ENCODE data around the gene NPTX2. TPM values are rescaled to one million over a fixed set of nuclear protein-coding genes. Genes with fewer than 3 reads are reported as not detected.

The NPTX2 gene
- total RNA-seq, 1 experiment from 2014 or later, result not detected

DNA sequence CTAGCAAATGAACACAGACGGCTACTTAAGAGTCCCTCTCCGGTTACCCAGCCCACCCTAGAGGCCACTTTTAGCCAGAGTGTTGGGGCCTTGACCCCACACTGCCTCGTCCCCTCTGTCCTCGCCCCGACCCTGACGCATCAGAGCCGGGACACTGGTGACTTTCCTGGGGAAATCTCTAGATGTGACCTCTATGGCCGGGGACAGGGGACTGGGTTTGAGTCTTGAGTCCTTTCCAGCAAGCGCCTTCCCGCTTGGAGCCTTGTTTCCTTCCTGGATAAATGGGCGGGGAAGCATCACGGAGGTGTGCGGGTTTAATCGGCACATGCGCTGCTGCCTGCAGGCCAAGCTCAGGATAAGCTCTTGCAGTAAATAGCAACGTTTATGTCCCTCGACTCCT is 40.7 kb downstream of the NPTX2 start:
- DNase-seq (ENCODE audit: low read depth, low spot score) (no peak), ATAC-seq (no peak)
- POLR2A ChIA-PET, result no interaction called here
- Histone ChIP-seq H3K4me2 (ENCODE audit: low read length) (no peak overlapping the region), H3K79me2 (ENCODE audit: insufficient read depth, low read length) (no peaks in the 10 kb centered on the region), H3K27me3 (ENCODE audit: insufficient read depth, low read length) (no peaks in the 10 kb centered on the region), H3K9ac (ENCODE audit: low read length) (no peak overlapping the region), H3K27ac (ENCODE audit: low read depth, low read length) (no peak overlapping the region), H3K4me1 (ENCODE audit: control insufficient read depth in 1 of 2, insufficient read depth in 2 of 2, low read length in 2 of 2) (no peaks in the 10 kb centered on the region), H2AFZ (ENCODE audit: low read depth, low read length, poor library complexity, severe bottlenecking) (no peak overlapping the region), H3K36me3 (ENCODE audit: control insufficient read depth in 1 of 2, insufficient read depth in 2 of 2, low read length in 2 of 2) (no peaks in the 10 kb centered on the region), H4K20me1 (ENCODE audit: insufficient read depth) (no peaks in the 10 kb centered on the region), H3K9me3 (ENCODE audit: control insufficient read depth in 1 of 2, insufficient read depth in 1 of 2, low read depth in 1 of 2, low read length in 2 of 2) (no peaks in the 10 kb centered on the region), H3K9me2 (ENCODE audit: insufficient read depth) (no peaks in the 10 kb centered on the region), H3K4me3 (replicated peaks in 1 of 2; ENCODE audit: low read depth in 1 of 2, low read length in 2 of 2) (no peak overlapping the region)
- RAD21 ChIA-PET (ENCODE audit: low non-redundant PET in 1 of 2, low total read pairs in 2 of 2, uncharacterized antibody in 2 of 2, unreplicated experiment in 2 of 2), result no interaction called here
- TF ChIP-seq SP1 (IDR thresholded peaks at IDR 0.05; ENCODE audit: low read depth), result no peak
- TF ChIP-seq YY1 (IDR thresholded peaks at IDR 0.05; ENCODE audit: extremely low read depth, insufficient replicate concordance, low read depth, low read length), result no peak
- no peak for TF ChIP-seq CEBPB (IDR thresholded peaks at IDR 0.05; ENCODE audit: low read depth)
- CTCF ChIA-PET, result no interaction called here
- BruUV-seq (replicated peaks), result no TSS peak
- intact Hi-C loops (cut with micrococcal nuclease), result no loop called here

DNA sequence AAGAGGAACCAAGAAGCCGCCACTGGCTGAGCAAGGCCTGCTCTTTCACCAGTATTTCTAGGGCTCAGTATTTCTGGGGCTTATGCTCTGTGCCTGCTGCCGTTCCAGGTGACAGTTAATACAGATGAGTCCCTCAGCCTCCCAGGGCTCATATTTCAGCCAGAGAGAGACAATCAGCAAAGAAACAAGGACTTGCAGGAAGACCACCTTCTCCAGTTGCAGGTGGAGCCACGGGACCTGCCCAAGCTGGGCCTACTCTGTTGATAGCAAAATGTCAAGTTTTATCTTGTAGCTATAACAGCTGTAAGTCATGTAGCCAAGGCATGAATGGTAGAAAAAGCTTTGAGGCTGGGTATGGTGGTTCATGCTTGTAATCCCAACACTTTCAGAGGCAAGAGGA is 42.7 kb downstream of the NPTX2 start:
- Histone ChIP-seq H2AFZ (ENCODE audit: low read depth, low read length, poor library complexity, severe bottlenecking) (no peak overlapping the region), H3K27me3 (ENCODE audit: insufficient read depth, low read length) (no peaks in the 10 kb centered on the region), H3K79me2 (ENCODE audit: insufficient read depth, low read length) (no peaks in the 10 kb centered on the region), H3K9me3 (ENCODE audit: control insufficient read depth in 1 of 2, insufficient read depth in 1 of 2, low read depth in 1 of 2, low read length in 2 of 2) (no peaks in the 10 kb centered on the region), H3K36me3 (ENCODE audit: control insufficient read depth in 1 of 2, insufficient read depth in 2 of 2, low read length in 2 of 2) (no peaks in the 10 kb centered on the region), H4K20me1 (ENCODE audit: insufficient read depth) (no peaks in the 10 kb centered on the region), H3K9me2 (ENCODE audit: insufficient read depth) (no peaks in the 10 kb centered on the region), H3K27ac (ENCODE audit: low read depth, low read length) (no peak overlapping the region), H3K4me2 (ENCODE audit: low read length) (no peak overlapping the region), H3K4me1 (ENCODE audit: control insufficient read depth in 1 of 2, insufficient read depth in 2 of 2, low read length in 2 of 2) (no peaks in the 10 kb centered on the region), H3K4me3 (replicated peaks in 1 of 2; ENCODE audit: low read depth in 1 of 2, low read length in 2 of 2) (no peak overlapping the region), H3K9ac (ENCODE audit: low read length) (no peak overlapping the region)
- no peak for DNase-seq (ENCODE audit: low read depth, low spot score)
- CTCF ChIA-PET, result no interaction called here
- BruUV-seq (replicated peaks), result no TSS peak
- ATAC-seq, result no peak
- RAD21 ChIA-PET (ENCODE audit: low non-redundant PET in 1 of 2, low total read pairs in 2 of 2, uncharacterized antibody in 2 of 2, unreplicated experiment in 2 of 2), result no interaction called here
- POLR2A ChIA-PET, result no interaction called here
- intact Hi-C loops (cut with micrococcal nuclease), result no loop called here
- no peak for TF ChIP-seq EGR1 (IDR thresholded peaks at IDR 0.05; ENCODE audit: low read depth)
- no peak for TF ChIP-seq SRF (IDR thresholded peaks at IDR 0.05; ENCODE audit: low read depth)
- no peak for TF ChIP-seq ATF3 (IDR thresholded peaks at IDR 0.05)
- no peak for TF ChIP-seq YY1 (IDR thresholded peaks at IDR 0.05; ENCODE audit: extremely low read depth, insufficient replicate concordance, low read depth, low read length)
- TF ChIP-seq POLR2A (IDR thresholded peaks at IDR 0.05; ENCODE audit: borderline replicate concordance, extremely low read depth, insufficient read depth, insufficient read length), result no peak
- TF ChIP-seq REST (IDR thresholded peaks at IDR 0.05; ENCODE audit: low read depth), result no peak
- no peak for TF ChIP-seq POLR2AphosphoS5 (IDR thresholded peaks at IDR 0.05; ENCODE audit: low read depth, low read length)
- TF ChIP-seq CEBPB (IDR thresholded peaks at IDR 0.05; ENCODE audit: low read depth), result no peak
- TF ChIP-seq CBX3 (IDR thresholded peaks at IDR 0.05; ENCODE audit: low read depth), result no peak
- TF ChIP-seq TCF7L2 (IDR thresholded peaks at IDR 0.05; ENCODE audit: borderline replicate concordance, extremely low read depth, insufficient read depth, insufficient read length), result no peak
- TF ChIP-seq JUND (IDR thresholded peaks at IDR 0.05), result no peak
- TF ChIP-seq ZNF274 (IDR thresholded peaks at IDR 0.05; ENCODE audit: low read depth, low read length), result no peak
- TF ChIP-seq RAD21 (IDR thresholded peaks at IDR 0.05; ENCODE audit: low read depth), result no peak
- no peak for TF ChIP-seq ELF1 (IDR thresholded peaks at IDR 0.05; ENCODE audit: borderline replicate concordance, low read depth)
- TF ChIP-seq SIN3A (IDR thresholded peaks at IDR 0.05; ENCODE audit: low read depth), result no peak
- TF ChIP-seq, protein P1, sequence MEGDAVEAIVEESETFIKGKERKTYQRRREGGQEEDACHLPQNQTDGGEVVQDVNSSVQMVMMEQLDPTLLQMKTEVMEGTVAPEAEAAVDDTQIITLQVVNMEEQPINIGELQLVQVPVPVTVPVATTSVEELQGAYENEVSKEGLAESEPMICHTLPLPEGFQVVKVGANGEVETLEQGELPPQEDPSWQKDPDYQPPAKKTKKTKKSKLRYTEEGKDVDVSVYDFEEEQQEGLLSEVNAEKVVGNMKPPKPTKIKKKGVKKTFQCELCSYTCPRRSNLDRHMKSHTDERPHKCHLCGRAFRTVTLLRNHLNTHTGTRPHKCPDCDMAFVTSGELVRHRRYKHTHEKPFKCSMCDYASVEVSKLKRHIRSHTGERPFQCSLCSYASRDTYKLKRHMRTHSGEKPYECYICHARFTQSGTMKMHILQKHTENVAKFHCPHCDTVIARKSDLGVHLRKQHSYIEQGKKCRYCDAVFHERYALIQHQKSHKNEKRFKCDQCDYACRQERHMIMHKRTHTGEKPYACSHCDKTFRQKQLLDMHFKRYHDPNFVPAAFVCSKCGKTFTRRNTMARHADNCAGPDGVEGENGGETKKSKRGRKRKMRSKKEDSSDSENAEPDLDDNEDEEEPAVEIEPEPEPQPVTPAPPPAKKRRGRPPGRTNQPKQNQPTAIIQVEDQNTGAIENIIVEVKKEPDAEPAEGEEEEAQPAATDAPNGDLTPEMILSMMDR (IDR thresholded peaks at IDR 0.05 in 2 of 3, conservative IDR thresholded peaks at IDR 0.05 in 1 of 3; ENCODE audit: borderline replicate concordance in 1 of 3, insufficient read depth in 1 of 3, low read depth in 2 of 3, low read length in 2 of 3), result no peak

All from HCT116 (cell line).